NT2/D1 (cell line): ENCODE measurements around the gene SEMA4C.

Experiments used
- YY1 ChIP-seq: IDR thresholded peaks from 2 replicates; pipeline ENCODE4 v1.6.1; 2011; ENCODE audit not compliant: insufficient read length, insufficient read depth
- ZNF274 ChIP-seq: IDR thresholded peaks from 2 replicates; pipeline ENCODE4 v1.6.1; 2011; ENCODE audit warnings: mild to moderate bottlenecking, low read depth, low read length

DNA sequence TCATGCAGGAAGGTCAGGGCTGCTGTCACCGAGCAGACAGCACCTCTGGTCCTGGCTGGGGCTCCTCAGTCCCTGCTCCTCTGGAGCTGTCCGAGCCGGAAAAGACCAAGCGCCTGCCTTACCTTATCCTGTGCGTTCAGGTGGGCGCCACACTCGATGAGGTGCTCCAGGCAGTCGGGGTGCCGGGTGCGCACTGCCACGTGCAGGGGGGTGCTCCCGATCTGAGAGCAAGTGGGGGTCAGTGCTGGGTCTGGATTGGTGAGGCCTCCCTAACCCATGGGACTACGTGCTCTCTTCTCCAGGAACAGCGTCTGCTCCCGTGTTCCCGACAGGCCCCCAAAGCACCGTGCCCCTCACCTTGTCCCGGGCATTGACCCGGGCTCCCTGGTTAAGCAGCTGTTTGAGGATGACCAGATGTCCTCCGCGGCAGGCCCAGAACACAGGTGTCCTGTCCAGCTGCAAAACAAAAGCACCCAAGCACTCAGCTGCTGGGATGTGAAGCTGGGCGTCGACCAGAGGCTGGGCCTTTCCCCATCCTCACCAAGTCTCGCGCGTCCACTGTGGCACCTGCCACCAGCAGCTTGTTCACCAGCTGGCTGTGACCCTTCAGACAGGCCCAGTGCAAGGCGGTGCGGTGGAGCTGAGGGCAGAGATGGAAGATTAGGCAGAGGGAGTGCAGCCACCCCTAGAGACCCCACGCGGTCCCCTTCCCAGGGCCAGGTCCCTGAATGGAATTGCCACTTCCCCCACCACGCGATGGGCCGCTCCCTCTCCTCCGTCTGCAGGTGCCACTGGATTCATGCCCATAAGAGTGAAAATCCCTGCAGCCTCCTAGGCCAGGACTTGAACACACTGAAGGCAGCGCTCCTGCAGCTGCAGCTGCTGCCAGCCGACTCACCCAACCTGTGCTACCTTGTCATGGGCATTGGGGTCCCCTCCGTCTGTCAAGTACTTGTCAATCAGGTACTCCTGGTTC is 29.7 kb downstream of the SEMA4C start:
- TF ChIP-seq ZNF274 (no peak), YY1 (no peak)
